Measurements from ENCODE around the gene SH2D3C.

SH2D3C gene

DNA sequence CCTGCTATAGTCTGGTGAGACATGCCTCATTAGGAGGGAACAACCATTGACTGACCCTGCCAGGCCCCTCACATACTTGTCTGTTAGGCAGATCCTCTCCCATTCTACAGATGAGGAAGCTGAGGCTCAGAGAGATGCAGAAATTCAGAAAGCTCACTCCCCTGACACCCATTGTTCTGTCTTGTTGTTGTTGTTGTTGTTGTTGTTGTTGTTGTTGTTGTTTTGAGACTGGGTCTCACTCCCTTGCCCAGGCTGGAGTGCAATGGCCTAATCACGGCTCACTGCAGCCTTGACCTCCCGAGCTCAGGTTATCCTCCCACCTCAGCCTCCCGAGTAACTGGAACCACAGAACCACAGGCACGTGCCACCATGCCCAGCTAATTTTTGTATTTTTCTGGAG lies 84.8 kb downstream of the SH2D3C start:
- no peak for DNase-seq

DNA sequence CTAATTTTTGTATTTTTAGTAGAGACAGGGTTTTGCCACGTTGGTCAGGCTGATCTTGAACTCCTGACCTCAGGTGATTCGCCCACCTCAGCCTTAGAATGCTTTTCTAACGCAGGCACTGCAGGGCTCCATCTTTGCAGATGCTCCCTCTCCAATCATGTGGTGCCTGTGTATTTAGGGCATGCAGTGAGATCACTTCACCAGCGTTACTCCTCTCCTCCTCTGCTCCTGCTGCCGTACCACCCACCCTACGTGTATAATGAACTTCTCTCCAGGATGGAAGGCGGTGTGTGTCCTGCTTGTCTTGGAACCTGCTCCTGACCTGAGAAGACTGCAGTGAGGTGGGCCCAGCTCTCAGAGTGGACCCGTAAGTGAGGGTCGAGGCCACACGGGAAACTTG lies 85.3 kb downstream of the SH2D3C start:
- DNase-seq, result no peak

DNA sequence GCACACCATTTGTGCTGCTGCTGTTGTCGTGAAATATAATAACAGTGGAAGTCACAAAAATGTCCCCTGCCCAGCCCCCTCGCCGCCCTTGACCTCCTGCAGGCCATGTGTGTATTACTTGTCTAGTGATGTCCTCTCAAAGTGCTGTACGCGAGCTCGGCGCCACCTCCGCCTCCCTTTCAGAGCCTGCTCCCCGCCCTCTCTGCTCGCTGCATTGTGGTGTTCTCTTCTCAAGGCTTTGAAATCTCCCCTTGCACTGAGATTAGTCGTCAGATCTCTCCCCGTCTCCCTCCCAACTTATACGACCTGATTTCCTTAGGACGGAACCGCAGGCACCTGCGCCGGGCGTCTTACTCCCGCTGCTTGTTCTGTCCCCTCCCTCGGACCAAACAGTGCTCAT lies 86.4 kb downstream of the SH2D3C start:
- no peak for DNase-seq

DNA sequence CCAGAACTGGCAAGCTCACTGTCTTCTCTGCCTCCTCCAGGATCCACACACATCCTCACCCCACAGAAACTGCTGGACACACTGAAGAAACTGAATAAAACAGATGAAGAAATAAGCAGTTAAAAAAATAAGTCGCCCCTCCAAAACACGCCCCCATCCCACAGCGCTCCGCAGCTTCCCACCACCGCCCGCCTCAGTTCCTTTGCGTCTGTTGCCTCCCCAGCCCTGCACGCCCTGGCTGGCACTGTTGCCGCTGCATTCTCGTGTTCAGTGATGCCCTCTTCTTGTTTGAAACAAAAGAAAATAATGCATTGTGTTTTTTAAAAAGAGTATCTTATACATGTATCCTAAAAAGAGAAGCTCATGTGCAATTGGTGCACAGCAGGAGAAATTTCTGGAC lies 87.7 kb downstream of the SH2D3C start:
- no peak for DNase-seq

DNA sequence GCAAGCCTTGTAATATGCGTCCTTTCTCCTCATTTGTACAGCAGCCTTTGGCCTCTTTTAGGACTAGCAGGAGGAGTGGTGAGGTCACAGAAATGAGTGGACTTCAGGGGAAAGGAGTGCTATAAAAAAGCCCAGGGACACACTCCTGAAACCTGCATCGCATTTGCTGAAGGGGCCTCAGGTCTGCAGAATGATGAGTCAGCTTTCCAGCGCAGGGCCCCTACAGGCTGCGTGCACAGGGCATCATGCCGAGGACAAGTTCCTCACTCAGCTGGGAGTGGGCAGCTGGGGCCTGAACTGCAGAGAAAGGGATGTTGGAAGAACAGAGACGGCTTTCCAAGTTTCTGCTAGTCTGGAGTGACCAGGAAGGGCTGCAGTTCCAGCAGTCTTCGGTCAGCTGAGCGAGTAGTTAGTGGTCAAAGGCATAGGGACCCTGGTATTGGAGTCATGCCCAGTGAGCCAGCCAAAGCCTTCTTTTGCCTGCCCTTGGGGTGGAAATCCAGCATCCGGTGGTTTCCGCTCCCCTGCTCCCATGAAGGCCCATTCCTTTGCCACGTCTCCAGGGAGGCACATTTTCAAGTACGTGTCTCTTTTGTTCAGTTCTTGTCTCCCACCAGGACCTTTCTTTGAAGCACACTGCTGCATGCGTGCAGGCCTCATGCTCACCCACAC lies 89.0 kb downstream of the SH2D3C start:
- DNase-seq, result no peak
